Transverse colon (tissue), 4 donors: Measurements from ENCODE around the gene ARVCF. TPM values are rescaled to one million over a fixed set of nuclear protein-coding genes. Genes with fewer than 3 reads are reported as not detected.

Experiments used
- DNase-seq: peaks from one replicate; pipeline ENCODE4 v3.0.0-alpha.2; 2019
- H3K27ac ChIP-seq, 4 donors: fragments of 200-600 bp; sonication (generic); 2 replicates each; pipeline ENCODE4 v1.5.1; 2016 to 2018; ENCODE audit warnings: inconsistent platforms in 4 of 4
- H3K27me3 ChIP-seq: fragments of 200-600 bp; sonication (generic); 2 replicates; pipeline ENCODE4 v1.5.1; 2017; ENCODE audit warnings: inconsistent platforms
- H3K36me3 ChIP-seq, 4 donors: fragments of 200-600 bp; sonication (generic); 2 replicates each; pipeline ENCODE4 v1.5.1; 2017 to 2019; ENCODE audit warnings: inconsistent platforms in 4 of 4
- H3K4me1 ChIP-seq, 4 donors: fragments of 200-600 bp; sonication (generic); 2 replicates each; pipeline ENCODE4 v1.5.1; 2017 to 2020; ENCODE audit warnings: inconsistent platforms in 4 of 4
- H3K4me3 ChIP-seq, 4 donors: fragments of 200-600 bp; sonication (generic); 1 replicate in 1 of 4; 2 replicates in 3 of 4; pipeline versions ENCODE4 v1.5.1 to v1.6.1; 2017 to 2019; ENCODE audit warnings: inconsistent platforms in 4 of 4
- H3K9me3 ChIP-seq, 2 donors: fragments of 200-600 bp; sonication (generic); 2 replicates each; pipeline ENCODE4 v1.5.1; 2017 to 2019; ENCODE audit warnings: inconsistent platforms in 2 of 2
- CTCF ChIP-seq, 5 experiments: fragments of 200-600 bp in 3 of 5; fragments of 450-650 bp in 2 of 5; sonication (generic) in 3 of 5; IDR thresholded peaks; 1 replicate in 2 of 5; 2 replicates in 3 of 5; pipeline ENCODE4 v1.5.1; 2016 to 2017; ENCODE audit warnings: antibody characterized with exemption in 5 of 5, inconsistent platforms in 3 of 5, mild to moderate bottlenecking in 2 of 5, moderate library complexity in 1 of 5
- EP300 ChIP-seq: sonication (generic); formaldehyde crosslinking; IDR thresholded peaks from one replicate; pipeline ENCODE4 v1.6.1; 2017; ENCODE audit warnings: antibody characterized with exemption, low read depth
- POLR2A ChIP-seq: fragments of 450-650 bp; IDR thresholded peaks from one replicate; pipeline ENCODE4 v1.6.1; 2016; ENCODE audit warnings: antibody characterized with exemption, mild to moderate bottlenecking, moderate library complexity
- POLR2AphosphoS5 ChIP-seq, 3 donors: sonication (generic); formaldehyde crosslinking; IDR thresholded peaks; one replicate each; pipeline ENCODE4 v1.6.1; 2016; ENCODE audit warnings: antibody characterized with exemption in 3 of 3
- WGBS, 2 donors: methylation state at CpG; one replicate each; pipeline ENCODE4 v1.1.5; 2018; ENCODE audit warnings: low coverage in 1 of 2; 5-methylcytosine and 5-hydroxymethylcytosine counted together
- in situ Hi-C, 4 donors: fragments of 200-750 bp; cut with MboI; loops; one replicate each; pipeline versions ENCODE4 v1.15.0 to v1.15.1; 2017; ENCODE audit warnings: low sequenced_read_pairs in 3 of 4, low pct_ligation_motif_present in 1 of 4, low pct_unique_long_range_greater_than_20kb in 1 of 4
- intact Hi-C: fragments of 100-400 bp; cut with DNase I; formaldehyde crosslinking; loops from one replicate; pipeline ENCODE4 v1.15.1; 2023; ENCODE audit warnings: low total_unique reads
- total RNA-seq, 4 donors: library from RNA; depleted of rRNA; stranded (reverse); fragments of >200 nt; gene quantifications; one replicate each; pipeline ENCODE4 v1.1.0, GENCODE V29; 2016

ARVCF gene
- total RNA-seq, 4 donors from 2014 or later, result 15.3 to 81.6 (median 19.3) TPM

- 41 to 60% methylated on average over 5 to 29 of the region's 30 CpGs for WGBS, 2 donors
- intact Hi-C loops, result no loop called here
- peak; percentile 93 for DNase-seq
- no peaks in the 10 kb centered on the region for H3K36me3 ChIP-seq
- no peaks in the 10 kb centered on the region for H3K9me3 ChIP-seq
- H3K4me3 ChIP-seq, result peak overlapping the region in 3 of 4 donors; percentile 23 to 43 (median 28)
- H3K27ac ChIP-seq, result peak overlapping the region; percentile 86 to 89 (median 86)
- no peaks in the 10 kb centered on the region for H3K27me3 ChIP-seq
- in situ Hi-C loops, result loop anchor here in 1 of 4 donors (10.0 kb wide), 1 partner anchor 62 kb away; the partner anchor contains the start of gene TANGO2
- H3K4me1 ChIP-seq, result peaks cover 15 to 36% (median 33%) of the 10 kb centered on the region in 4 donors
- TF ChIP-seq EP300 (peak; percentile 36), CTCF (IDR thresholded peaks at IDR 0.05) (no peak), POLR2AphosphoS5 (IDR thresholded peaks at IDR 0.05) (peak; percentile 19 to 76 (median 59)), POLR2A (peak; percentile 37)
Measured at GRCh38 chr22:19962909-19963806, 53.5 kb downstream of the ARVCF start.

GRCh38 chr22:19962246-19962908 lies 54.2 kb downstream of the ARVCF start:
- Histone ChIP-seq H3K27ac (peak overlapping the region; percentile 86 to 89 (median 86)), H3K4me3 (peak overlapping the region in 3 of 4 donors; percentile 9 to 43 (median 28))

GRCh38 chr22:19961868-19962245 lies 54.8 kb downstream of the ARVCF start:
- no peaks in the 10 kb centered on the region for H3K36me3 ChIP-seq
- 74% methylated on average over 7 of the region's 8 CpGs; no CpG with 5 or more reads in 1 of the 2 donors for WGBS, 2 donors
- DNase-seq, result no peak
- peaks cover 15 to 36% (median 33%) of the 10 kb centered on the region in 4 donors for H3K4me1 ChIP-seq
- no peak overlapping the region for H3K4me3 ChIP-seq
- no peaks in the 10 kb centered on the region for H3K27me3 ChIP-seq
- no peaks in the 10 kb centered on the region for H3K9me3 ChIP-seq
- in situ Hi-C loops, result loop anchor here in 1 of 4 donors (10.0 kb wide), 1 partner anchor 63 kb away; the partner anchor contains the start of gene TANGO2
- peak overlapping the region; percentile 86 to 89 (median 86) for H3K27ac ChIP-seq
- TF ChIP-seq POLR2AphosphoS5 (IDR thresholded peaks at IDR 0.05) (no peak), CTCF (IDR thresholded peaks at IDR 0.05) (no peak), POLR2A (no peak), EP300 (no peak)
- intact Hi-C loops, result no loop called here

More at GRCh38 chr22:19962246-19962908, 54.2 kb downstream of the ARVCF start:
- H3K36me3 ChIP-seq, result no peaks in the 10 kb centered on the region
- H3K4me1 ChIP-seq, result peaks cover 15 to 36% (median 33%) of the 10 kb centered on the region in 4 donors
- no peaks in the 10 kb centered on the region for H3K27me3 ChIP-seq
- in situ Hi-C loops (loop anchor here in 1 of 4 donors (10.0 kb wide), 1 partner anchor 62 kb away; the partner anchor contains the start of gene TANGO2), intact Hi-C loops (no loop called here)
- no peaks in the 10 kb centered on the region for H3K9me3 ChIP-seq
- DNase-seq, result peak; percentile 88
- WGBS, 2 donors, result 45% methylated on average over 21 of the region's 22 CpGs; no CpG with 5 or more reads in 1 of the 2 donors
- TF ChIP-seq CTCF (IDR thresholded peaks at IDR 0.05) (peak; percentile 49 to 83 (median 64)), POLR2AphosphoS5 (IDR thresholded peaks at IDR 0.05) (peak; percentile 30 to 60 (median 38)), POLR2A (peak; percentile 4), EP300 (no peak)

GRCh38 chr22:19961201-19961580 lies 55.4 kb downstream of the ARVCF start:
- no peak for TF ChIP-seq EP300
- TF ChIP-seq CTCF (IDR thresholded peaks at IDR 0.05), result no peak
- TF ChIP-seq POLR2A, result no peak
- no peak for TF ChIP-seq POLR2AphosphoS5 (IDR thresholded peaks at IDR 0.05)
- no peak for DNase-seq
- no peak overlapping the region for H3K27ac ChIP-seq
- in situ Hi-C loops, result loop anchor here in 1 of 4 donors (10.0 kb wide), 1 partner anchor 64 kb away; the partner anchor contains the start of gene TANGO2
- 82% methylated on average over 9 of the region's 9 CpGs; no CpG with 5 or more reads in 1 of the 2 donors for WGBS, 2 donors
- peaks cover 15 to 36% (median 33%) of the 10 kb centered on the region in 4 donors for H3K4me1 ChIP-seq
- no peaks in the 10 kb centered on the region for H3K36me3 ChIP-seq
- no peaks in the 10 kb centered on the region for H3K27me3 ChIP-seq
- H3K9me3 ChIP-seq, result no peaks in the 10 kb centered on the region
- no peak overlapping the region for H3K4me3 ChIP-seq
- intact Hi-C loops, result no loop called here
